NCI-H345 (cell line): ENCODE results near the gene ERH.
A peak's percentile ranks its signal among the peaks of the same experiment; 100 is the strongest.
"Not testable (repeated sequence)": the region's sequence is repeated elsewhere in the genome, so short reads cannot be mapped to it uniquely, and the experiment has no call there.

Source experiments
- DNase-seq: peaks from one replicate; lab custom pipeline; 2025; lab: John Stamatoyannopoulos, UW

Gene ERH

GRCh38 chr14:69398053-69398817 is at the start of gene ERH, which contains the start of gene SLC39A9:
Gene ERH (minus strand): TSS chr14:69398299. CDS start chr14:69398233, 66 bp downstream.
Gene SLC39A9 (plus strand): TSS chr14:69398692. CDS start chr14:69399370, 678 bp downstream.
- DNase-seq, result peak; percentile 98

DNA sequence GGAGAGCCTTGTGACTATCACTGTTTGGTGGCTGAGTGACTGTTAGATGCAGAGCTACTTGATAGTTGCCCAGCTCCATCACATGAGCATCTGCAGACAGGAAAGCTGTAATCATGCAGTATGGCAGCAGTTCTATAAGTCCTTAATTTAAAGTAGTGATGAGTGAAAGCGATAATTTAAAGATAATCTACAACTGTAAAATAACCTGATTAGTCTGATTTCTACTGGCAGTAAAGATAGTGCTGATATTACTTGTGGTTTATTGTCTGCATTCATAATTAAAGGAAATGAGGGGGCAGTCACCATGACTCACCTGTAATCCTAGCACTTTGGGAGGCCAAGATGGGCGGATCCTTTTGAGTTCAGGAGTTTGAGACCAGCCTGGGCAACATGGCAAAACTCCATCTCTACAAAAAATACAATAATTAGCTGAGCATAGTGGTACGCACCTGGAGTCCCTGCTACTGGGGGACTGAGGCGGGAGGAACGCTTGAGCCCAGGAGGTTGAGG is 45.3 kb upstream of the ERH start:
- DNase-seq, result no peak

DNA sequence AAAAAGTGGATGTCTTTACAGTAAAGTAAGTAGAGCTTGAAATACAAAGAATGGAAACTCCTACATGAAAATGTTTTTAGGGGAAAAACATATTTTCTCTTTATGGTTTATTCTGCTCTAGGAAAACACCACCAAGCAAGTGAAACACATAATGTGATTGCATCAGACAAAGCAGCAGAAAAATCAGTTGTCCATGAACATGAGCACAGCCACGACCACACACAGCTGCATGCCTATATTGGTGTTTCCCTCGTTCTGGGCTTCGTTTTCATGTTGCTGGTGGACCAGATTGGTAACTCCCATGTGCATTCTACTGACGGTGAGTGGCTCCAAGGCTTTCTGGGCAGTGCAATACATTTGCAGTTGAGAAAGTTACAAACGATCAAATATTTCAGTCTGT is 43.8 kb upstream of the ERH start:
- DNase-seq, result no peak

DNA sequence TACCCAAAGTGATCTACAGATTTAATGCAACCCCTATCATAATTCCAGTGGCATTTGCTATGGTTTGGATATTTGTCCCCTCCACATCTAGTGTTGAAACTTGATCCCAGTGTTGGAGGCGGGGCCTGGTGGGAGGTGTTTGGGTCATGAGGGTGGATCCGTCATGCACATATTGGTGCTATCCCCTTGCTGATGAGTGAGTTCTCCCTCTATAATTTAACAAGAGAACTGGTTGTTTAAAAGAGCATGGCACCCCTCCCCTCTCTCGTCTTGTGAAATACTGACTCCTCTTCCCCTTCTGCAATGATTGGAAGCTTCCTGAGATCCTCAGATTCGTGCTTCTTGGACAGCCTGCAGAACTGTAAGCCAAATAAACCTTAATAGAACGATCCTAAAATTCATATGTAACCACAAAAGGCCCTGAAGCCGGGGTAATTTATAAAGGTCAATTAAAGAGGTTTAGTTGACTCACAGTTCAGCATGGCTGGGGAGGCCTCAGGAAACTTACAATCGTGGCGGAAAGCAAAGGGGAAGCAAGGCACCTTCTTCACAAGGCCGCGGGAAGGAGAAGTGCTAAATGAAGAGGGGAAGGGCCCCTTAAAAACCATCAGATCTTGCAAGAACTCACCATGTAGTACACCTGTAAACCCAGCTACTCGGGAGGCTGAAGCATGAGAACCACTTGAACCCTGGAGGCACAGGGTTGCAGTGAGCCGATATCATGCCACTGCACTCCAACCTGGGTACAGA is 41.6 kb upstream of the ERH start:
- DNase-seq, result no peak

DNA sequence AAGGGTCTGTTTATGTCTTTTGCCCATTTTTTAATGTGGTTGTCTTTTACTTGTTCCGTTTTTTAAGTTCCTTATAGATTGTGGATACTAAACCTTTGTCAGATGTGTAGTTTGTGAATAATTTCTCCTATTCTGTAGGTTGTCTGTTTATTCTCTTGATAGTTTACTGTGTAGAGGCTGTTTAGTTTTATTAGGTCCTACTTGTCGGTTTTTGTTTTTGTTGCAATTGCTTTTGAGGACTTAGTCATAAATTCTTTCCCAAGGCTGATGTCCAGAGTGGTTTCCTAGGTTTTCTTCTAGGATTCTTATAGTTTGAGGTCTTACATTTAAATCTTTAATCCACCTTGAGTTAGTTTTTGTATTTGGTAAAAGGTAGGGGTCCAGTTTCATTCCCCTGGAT is 34.3 kb upstream of the ERH start:
- no peak for DNase-seq

GRCh38 chr14:69430306-69430939 is 32.3 kb upstream of the ERH start:
- DNase-seq, result no peak

DNA sequence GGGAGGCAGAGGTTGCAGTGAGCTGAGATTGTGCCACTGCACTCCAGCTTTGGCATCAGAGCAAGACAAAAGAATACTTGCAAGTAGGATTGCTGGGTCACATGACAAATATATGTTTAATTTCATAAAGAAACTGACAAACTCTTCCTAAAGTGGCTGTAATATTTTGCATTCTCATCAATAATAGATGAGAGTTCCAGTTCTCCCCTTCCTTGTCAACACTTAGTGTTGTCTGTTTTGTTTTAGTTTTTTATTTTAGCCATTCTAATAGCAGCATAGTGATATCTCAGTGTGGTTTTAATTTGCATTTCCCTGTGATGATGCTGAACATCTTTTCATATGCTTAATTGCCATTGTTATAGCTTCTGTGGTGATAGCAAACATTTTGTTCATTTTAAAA is 31.5 kb upstream of the ERH start:
- no peak for DNase-seq

DNA sequence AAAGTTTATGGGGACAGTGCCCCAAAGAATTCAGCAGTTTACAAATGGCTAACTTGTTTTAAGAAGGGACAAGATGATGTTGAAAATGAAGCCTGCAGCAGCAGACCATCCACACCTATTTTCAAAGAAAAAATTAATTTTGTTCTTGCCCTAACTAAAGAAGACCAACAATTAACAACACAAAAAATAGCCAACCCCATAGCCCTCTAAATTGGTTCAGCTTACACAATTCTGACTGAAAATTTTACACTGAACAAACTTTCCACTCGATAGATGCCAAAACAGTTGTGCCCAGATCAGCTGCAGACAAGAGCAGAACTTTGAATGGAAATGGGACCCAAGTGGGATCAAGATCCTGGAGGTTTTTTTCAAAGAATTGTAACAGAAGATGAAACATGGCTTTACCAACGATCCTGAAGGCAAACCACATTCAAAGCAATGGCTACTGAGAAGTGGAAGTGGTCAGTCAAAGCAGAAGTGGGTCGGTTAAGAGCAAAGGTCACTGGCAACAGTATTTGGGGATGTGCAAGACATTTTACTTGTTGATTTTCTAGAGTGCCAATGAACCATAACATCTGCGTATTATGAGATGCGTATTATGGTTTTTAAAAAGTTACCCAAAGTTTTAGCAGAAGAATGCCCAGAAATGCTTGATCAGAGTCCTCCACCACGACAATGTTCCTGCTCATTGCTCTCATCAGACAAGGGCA is 30.3 kb upstream of the ERH start:
- no peak for DNase-seq

DNA sequence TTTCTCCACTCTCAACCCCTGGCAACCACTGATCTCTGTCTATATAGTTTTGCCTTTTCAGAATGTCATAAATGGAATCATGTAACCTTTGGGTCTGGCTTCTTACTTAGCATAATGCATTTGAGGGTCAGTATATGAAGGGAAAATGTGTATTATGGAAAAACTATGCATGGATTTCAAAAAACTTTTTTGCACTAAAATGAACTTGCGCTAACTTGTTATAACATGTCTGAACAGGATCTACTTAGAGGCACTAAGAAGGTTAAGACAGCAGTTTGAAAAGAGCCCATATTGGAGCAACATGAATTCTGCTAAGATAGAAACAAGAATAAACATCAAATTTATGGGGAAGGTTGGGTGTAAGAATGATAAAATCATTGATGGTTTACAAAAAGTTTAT is 29.5 kb upstream of the ERH start:
- DNase-seq, result no peak

- no peak for DNase-seq
These were observed 26.2 kb upstream of the ERH start for GRCh38 chr14:69424149-69424923.

DNA sequence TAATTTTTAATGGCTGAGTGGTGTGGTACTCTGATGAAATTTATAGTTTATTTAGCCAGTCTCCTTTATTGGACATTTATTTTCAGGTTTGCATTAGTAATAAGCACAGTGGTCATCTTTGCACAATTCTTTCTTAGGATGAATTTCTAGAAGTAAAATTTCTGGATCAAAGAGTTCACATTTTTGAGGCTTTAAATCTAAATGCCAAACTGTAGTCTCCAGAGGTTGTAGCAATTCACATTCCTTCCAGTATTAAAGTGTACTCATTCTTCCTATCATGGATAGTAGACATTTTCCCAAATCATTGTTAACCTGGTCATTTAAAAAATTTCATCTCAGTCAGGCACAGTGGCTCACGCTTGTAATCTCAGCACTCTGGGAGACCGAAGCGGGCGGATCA is 25.2 kb upstream of the ERH start:
- no peak for DNase-seq

GRCh38 chr14:69416087-69416486 is 18.0 kb upstream of the ERH start:
- DNase-seq, result not testable (repeated sequence)

- DNase-seq, result no peak
These were observed 15.4 kb upstream of the ERH start for GRCh38 chr14:69413483-69413882.

GRCh38 chr14:69408331-69408960 is 10.3 kb upstream of the ERH start:
- no peak for DNase-seq

- DNase-seq, result no peak
These were observed 7.7 kb upstream of the ERH start for GRCh38 chr14:69405762-69406161.

GRCh38 chr14:69404883-69405282 is 6.8 kb upstream of the ERH start:
- DNase-seq, result no peak

DNA sequence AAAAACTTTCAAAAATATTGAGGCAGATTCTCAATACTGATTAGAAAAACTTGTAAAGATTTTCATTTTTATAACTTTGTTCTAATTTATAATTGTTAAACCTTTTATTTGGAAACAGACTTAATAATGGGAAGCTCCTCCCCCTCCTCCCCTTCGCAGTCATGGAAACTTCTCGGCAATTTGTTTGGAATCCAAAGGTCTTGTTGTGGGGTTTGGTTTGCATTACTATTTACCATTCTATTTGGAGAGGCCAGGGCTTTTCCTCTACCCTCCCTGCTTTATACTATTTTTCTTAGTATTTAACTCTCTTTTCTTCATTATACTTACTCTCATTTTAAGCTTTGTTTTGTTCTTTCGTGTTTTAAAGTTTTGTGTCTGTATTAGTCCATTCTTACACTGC is 6.4 kb upstream of the ERH start:
- no peak for DNase-seq

DNA sequence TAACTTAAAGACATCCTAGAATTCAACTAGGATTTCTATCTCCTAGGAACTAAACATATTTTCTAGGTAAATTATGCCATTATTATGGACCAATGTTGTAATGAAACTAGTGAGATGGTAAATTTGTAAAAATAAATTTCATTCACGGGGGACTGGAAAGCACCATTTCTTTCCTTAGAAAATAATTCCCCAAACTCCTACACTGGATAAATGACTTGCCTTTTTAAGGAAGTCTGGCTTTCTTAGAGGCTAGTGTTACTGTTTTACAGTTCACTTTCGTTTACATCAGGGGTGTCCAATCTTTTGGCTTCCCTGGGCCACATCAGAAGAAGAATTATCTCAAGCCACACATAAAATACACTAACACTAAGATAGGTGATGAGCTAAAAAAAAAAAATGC is 3.7 kb upstream of the ERH start:
- DNase-seq, result no peak

- no peak for DNase-seq
These were observed 2.1 kb upstream of the ERH start for GRCh38 chr14:69400154-69400553.

DNA sequence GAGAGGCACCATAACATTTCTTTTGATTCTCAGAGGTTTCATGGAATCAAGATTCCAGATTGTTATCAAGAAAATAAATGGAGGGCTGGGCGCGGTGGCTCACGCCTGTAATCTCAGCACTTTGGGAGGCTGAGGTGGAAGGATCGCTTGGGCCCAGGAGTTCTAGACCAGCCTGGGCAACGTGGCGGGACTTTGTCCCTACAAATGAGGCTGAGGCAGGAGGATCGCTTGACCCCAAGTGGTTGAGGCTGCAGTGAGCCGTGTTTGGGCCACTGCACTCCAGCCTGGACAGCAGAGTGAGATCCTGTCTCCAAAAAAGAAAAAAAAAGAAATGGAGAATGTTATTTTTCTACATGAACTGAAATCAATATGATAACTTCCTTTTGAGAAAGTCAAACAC is 1.7 kb upstream of the ERH start:
- no peak for DNase-seq

- no peak for DNase-seq
These were observed 715 bp upstream of the ERH start for GRCh38 chr14:69398818-69399210.
